ENCODE results near the gene SPRED3. TPM values are rescaled to one million over a fixed set of nuclear protein-coding genes. Genes with fewer than 3 reads are reported as not detected.

SPRED3 gene
- total RNA-seq, 4 donors from 2014 or later: 0.05 to 0.81 (median 0.33) TPM

- Histone ChIP-seq H3K27ac (no peak overlapping the region), H3K4me1 (peaks cover 0 to 8% (median 0%) of the 10 kb centered on the region in 3 donors), H3K4me3 (no peak overlapping the region), H3K27me3 (peaks cover 91% of the 10 kb centered on the region), H3K36me3 (no peaks in the 10 kb centered on the region), H3K9me3 (no peaks in the 10 kb centered on the region)
- TF ChIP-seq CTCF (IDR thresholded peaks at IDR 0.05): no peak
- no peak for TF ChIP-seq EP300 (IDR thresholded peaks at IDR 0.05)
- no peak for TF ChIP-seq POLR2AphosphoS5 (IDR thresholded peaks at IDR 0.05)
- no peak for TF ChIP-seq POLR2A (IDR thresholded peaks at IDR 0.05)
- no peak for ATAC-seq
- 33 to 83% methylated on average over 1 to 2 of the region's 2 CpGs for WGBS, 2 donors (ENCODE audit: low coverage in 1 of 2)
These were observed 49.4 kb downstream of the SPRED3 start for GRCh38 chr19:38437917-38438316.

- WGBS, 2 donors (ENCODE audit: low coverage in 1 of 2): 55 to 70% methylated on average over 3 to 5 of the region's 14 CpGs
- Histone ChIP-seq H3K9me3 (no peaks in the 10 kb centered on the region), H3K4me1 (no peaks in the 10 kb centered on the region), H3K36me3 (no peaks in the 10 kb centered on the region), H3K4me3 (no peak overlapping the region), H3K27ac (no peak overlapping the region), H3K27me3 (peaks cover 68% of the 10 kb centered on the region)
- no peak for ATAC-seq
- TF ChIP-seq POLR2A (IDR thresholded peaks at IDR 0.05): no peak
- no peak for TF ChIP-seq EP300 (IDR thresholded peaks at IDR 0.05)
- TF ChIP-seq POLR2AphosphoS5 (IDR thresholded peaks at IDR 0.05): no peak
- no peak for TF ChIP-seq CTCF (IDR thresholded peaks at IDR 0.05)
These were observed 52.1 kb downstream of the SPRED3 start for GRCh38 chr19:38440592-38440991.

GRCh38 chr19:38441657-38442348, 53.3 kb downstream of the SPRED3 start:
- H3K4me3 ChIP-seq: no peak overlapping the region
- ATAC-seq: no peak
- H3K9me3 ChIP-seq: no peaks in the 10 kb centered on the region
- WGBS, 2 donors (ENCODE audit: low coverage in 1 of 2): 34 to 47% methylated on average over 5 to 6 of the region's 7 CpGs
- H3K27ac ChIP-seq: no peak overlapping the region
- no peaks in the 10 kb centered on the region for H3K36me3 ChIP-seq
- H3K27me3 ChIP-seq: peaks cover 56% of the 10 kb centered on the region
- no peak for TF ChIP-seq EP300 (IDR thresholded peaks at IDR 0.05)
- TF ChIP-seq POLR2AphosphoS5 (IDR thresholded peaks at IDR 0.05): no peak
- TF ChIP-seq POLR2A (IDR thresholded peaks at IDR 0.05): no peak
- TF ChIP-seq CTCF (IDR thresholded peaks at IDR 0.05): no peak
- no peaks in the 10 kb centered on the region for H3K4me1 ChIP-seq

- H3K4me1 ChIP-seq: no peaks in the 10 kb centered on the region
- H3K4me3 ChIP-seq: no peak overlapping the region
- 43 to 67% methylated on average over 1 to 2 of the region's 9 CpGs for WGBS, 2 donors (ENCODE audit: low coverage in 1 of 2)
- no peak for TF ChIP-seq POLR2A (IDR thresholded peaks at IDR 0.05)
- TF ChIP-seq CTCF (IDR thresholded peaks at IDR 0.05): no peak
- no peak for TF ChIP-seq POLR2AphosphoS5 (IDR thresholded peaks at IDR 0.05)
- no peak for ATAC-seq
- H3K27ac ChIP-seq: no peak overlapping the region
- no peaks in the 10 kb centered on the region for H3K9me3 ChIP-seq
- no peaks in the 10 kb centered on the region for H3K36me3 ChIP-seq
- peaks cover 48% of the 10 kb centered on the region for H3K27me3 ChIP-seq
These were observed 54.2 kb downstream of the SPRED3 start for GRCh38 chr19:38442736-38443135.

GRCh38 chr19:38443458-38443999, 55.0 kb downstream of the SPRED3 start:
- WGBS, 2 donors (ENCODE audit: low coverage in 1 of 2): 78% methylated on average over 8 of the region's 15 CpGs; no CpG with 5 or more reads in 1 of the 2 donors
- H3K4me3 ChIP-seq: no peak overlapping the region
- H3K27me3 ChIP-seq: peaks cover 40% of the 10 kb centered on the region
- no peaks in the 10 kb centered on the region for H3K4me1 ChIP-seq
- no peak for TF ChIP-seq POLR2AphosphoS5 (IDR thresholded peaks at IDR 0.05)
- no peak for TF ChIP-seq POLR2A (IDR thresholded peaks at IDR 0.05)
- no peak for TF ChIP-seq EP300 (IDR thresholded peaks at IDR 0.05)
- TF ChIP-seq CTCF (IDR thresholded peaks at IDR 0.05): no peak
- no peak overlapping the region for H3K27ac ChIP-seq
- ATAC-seq: no peak
- H3K36me3 ChIP-seq: no peaks in the 10 kb centered on the region
- H3K9me3 ChIP-seq: no peaks in the 10 kb centered on the region

Data from gastroesophageal sphincter (tissue), 4 donors.